Upper lobe of left lung (tissue), 4 donors: ENCODE measurements around the gene ATP13A2.

ENCODE experiments used
- EP300 ChIP-seq, 4 donors: sonication (generic); formaldehyde crosslinking; IDR thresholded peaks; one replicate each; pipeline ENCODE4 v1.5.1; 2017; ENCODE audit warnings: antibody characterized with exemption in 4 of 4, control low read depth in 2 of 4
- POLR2A ChIP-seq, 4 donors: fragments of 450-650 bp; IDR thresholded peaks; one replicate each; pipeline ENCODE4 v1.5.1; 2016 to 2017; ENCODE audit warnings: antibody characterized with exemption in 4 of 4, mild to moderate bottlenecking in 2 of 4
- POLR2AphosphoS5 ChIP-seq, 2 donors: sonication (generic); formaldehyde crosslinking; IDR thresholded peaks; one replicate each; pipeline ENCODE4 v1.5.1; 2017; ENCODE audit warnings: antibody characterized with exemption in 2 of 2
- TF ChIP-seq, protein P1 (sequence below), 6 experiments: fragments of 450-650 bp in 4 of 6; fragments of 200-600 bp in 2 of 6; sonication (generic) in 2 of 6; IDR thresholded peaks; one replicate each; pipeline ENCODE4 v1.5.1; 2016 to 2019; ENCODE audit warnings: antibody characterized with exemption in 6 of 6

DNA sequence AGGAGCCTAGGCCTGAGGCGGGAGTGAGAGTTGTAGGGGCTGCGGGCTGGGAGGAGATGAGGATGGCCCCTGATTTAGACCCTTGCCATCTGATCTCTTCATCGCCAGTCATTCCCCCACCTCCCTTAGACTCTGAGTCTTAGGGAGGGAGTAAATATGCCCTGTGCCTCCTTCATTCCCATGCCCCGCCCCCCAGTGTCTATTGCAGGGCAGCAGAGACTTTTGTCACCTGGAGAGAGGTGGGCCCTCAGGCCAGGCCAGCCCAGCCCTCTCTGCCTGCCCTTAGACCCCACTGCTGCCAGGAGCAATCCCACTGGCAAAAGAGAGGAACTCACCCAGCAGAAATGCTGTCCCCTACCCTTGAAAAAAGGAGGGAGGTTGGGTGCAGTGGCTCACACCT lies 28.1 kb downstream of the ATP13A2 start:
- TF ChIP-seq POLR2A (IDR thresholded peaks at IDR 0.05) (no peak), POLR2AphosphoS5 (IDR thresholded peaks at IDR 0.05) (no peak), EP300 (IDR thresholded peaks at IDR 0.05) (no peak)
- TF ChIP-seq, protein P1, sequence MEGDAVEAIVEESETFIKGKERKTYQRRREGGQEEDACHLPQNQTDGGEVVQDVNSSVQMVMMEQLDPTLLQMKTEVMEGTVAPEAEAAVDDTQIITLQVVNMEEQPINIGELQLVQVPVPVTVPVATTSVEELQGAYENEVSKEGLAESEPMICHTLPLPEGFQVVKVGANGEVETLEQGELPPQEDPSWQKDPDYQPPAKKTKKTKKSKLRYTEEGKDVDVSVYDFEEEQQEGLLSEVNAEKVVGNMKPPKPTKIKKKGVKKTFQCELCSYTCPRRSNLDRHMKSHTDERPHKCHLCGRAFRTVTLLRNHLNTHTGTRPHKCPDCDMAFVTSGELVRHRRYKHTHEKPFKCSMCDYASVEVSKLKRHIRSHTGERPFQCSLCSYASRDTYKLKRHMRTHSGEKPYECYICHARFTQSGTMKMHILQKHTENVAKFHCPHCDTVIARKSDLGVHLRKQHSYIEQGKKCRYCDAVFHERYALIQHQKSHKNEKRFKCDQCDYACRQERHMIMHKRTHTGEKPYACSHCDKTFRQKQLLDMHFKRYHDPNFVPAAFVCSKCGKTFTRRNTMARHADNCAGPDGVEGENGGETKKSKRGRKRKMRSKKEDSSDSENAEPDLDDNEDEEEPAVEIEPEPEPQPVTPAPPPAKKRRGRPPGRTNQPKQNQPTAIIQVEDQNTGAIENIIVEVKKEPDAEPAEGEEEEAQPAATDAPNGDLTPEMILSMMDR (IDR thresholded peaks at IDR 0.05): no peak
